ENCODE results near the gene LRRC1.
"Not testable (repeated sequence)": the region's sequence is repeated elsewhere in the genome, so short reads cannot be mapped to it uniquely, and the experiment has no call there.

The LRRC1 gene

DNA sequence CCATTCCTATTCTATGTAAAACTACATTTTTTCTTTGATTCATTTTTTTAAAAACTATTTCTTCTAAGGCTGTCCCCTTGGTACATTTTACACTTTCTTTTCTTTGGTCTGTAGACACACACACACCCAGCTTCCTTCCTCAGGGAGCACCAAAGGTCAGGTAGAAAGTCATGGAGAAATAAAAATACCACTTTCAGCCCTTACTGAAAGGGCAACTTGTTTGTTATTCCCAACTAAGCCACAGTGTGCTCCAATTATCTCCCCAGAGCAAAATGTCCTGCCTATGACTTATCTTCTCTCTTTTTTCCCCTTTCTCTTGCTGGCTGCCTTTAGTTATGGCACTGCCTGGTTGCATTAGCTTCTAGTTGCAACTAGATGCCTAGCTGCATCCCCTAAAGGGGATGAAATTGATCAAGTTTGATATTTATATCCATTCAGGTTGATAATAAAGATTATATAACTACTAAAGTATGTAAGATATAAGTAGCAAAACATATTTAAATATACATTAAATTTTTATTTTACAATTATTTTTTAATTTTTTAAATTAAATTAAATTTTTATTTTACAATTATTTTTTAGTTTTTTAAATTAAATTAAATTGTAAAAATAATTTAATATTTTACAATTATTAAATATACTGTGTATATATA lies 21.6 kb upstream of the LRRC1 start:
- Mint-ChIP-seq H3K9me3 (peaks cover 0 to 8% of the 10 kb centered on the region in 2 donors), H3K27ac (no peak overlapping the region), H3K4me1 (no peaks in the 10 kb centered on the region), H3K27me3 (no peaks in the 10 kb centered on the region), H3K4me3 (no peak overlapping the region)
- no peak for ATAC-seq
- no peak for DNase-seq

DNA sequence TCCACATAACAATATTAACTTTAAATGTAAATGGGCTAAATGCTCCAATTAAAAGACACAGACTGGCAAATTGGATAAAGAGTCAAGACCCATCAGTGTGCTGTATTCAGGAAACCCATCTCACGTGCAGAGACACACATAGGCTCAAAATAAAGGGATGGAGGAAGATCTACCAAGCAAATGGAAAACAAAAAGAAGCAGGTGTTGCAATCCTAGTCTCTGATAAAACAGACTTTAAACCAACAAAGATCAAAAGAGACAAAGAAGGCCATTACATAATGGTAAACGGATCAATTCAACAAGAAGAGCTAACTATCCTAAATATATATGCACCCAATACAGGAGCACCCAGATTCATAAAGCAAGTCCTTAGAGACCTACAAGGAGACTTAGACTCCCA lies 18.7 kb upstream of the LRRC1 start:
- H3K27me3 Mint-ChIP-seq, ATAC-seq, H3K4me3 Mint-ChIP-seq, H3K4me1 Mint-ChIP-seq, DNase-seq, H3K27ac Mint-ChIP-seq, H3K9me3 Mint-ChIP-seq: not testable (repeated sequence)

DNA sequence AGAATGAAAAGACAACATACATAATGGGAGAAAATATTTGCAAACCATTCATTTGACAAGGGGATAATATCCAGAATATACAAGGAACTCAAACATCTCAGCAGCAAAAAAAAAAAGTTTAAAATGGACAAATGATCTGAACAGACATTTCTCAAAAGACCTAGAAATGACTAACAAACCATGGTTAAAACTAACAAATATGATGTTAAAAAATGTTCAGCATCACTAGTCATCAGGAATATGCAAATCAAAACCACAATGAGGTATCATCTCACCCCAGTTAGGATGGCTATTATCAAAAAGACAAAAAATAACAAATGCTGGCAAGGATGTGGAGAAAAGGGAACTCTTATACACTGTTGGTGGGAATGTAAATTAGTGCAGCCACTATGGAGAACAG lies 9.8 kb upstream of the LRRC1 start:
- not testable (repeated sequence) for DNase-seq, ATAC-seq, H3K4me3 Mint-ChIP-seq, H3K27ac Mint-ChIP-seq, H3K4me1 Mint-ChIP-seq
- Mint-ChIP-seq H3K27me3 (peaks cover 17% of the 10 kb centered on the region), H3K9me3 (peaks cover 13 to 14% of the 10 kb centered on the region in 2 donors)

DNA sequence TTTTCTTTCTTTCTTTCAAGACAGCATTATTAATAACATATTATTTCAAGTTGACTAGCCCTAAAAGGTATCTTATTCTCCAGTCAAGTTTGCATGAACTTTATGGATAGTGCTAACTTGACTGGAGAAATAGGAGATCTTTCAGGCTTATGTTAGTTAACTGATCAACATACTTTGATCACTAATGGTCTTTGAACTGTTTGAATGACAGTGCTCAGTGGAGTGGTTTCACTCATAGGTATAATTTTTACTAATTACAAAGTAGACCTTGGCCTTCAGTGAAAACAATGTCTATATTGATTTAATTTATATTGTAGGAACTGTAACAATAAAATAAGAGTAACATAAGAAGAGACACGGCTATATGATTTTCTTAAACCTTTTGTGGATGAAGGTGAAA lies 8.0 kb upstream of the LRRC1 start:
- peaks cover 13 to 14% of the 10 kb centered on the region in 2 donors for H3K9me3 Mint-ChIP-seq
- H3K27me3 Mint-ChIP-seq, result peaks cover 16% of the 10 kb centered on the region
- no peak for DNase-seq

DNA sequence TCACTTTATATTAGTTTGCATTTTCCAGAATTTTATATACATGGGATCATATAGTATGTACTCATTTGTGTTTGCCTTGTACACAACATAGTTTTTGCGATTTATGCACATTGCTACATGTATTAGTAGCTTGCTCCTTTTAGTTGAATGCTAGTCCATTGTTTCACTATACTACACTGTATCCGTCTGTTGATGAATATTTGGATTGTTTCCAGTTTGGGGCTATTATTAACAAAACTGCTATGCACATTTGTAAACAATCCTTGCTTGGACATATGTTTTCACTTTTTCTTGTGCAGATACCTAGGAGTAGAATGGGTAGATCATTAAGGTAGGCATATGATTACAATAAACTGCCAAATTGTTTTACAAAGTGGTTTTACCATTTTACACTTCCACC lies 3.9 kb upstream of the LRRC1 start:
- Mint-ChIP-seq H3K27me3 (peaks cover 35% of the 10 kb centered on the region), H3K4me3 (no peak overlapping the region), H3K9me3 (peaks cover 3 to 7% of the 10 kb centered on the region in 2 donors), H3K4me1 (peaks cover 23% of the 10 kb centered on the region), H3K27ac (no peak overlapping the region)
- DNase-seq, result no peak
- ATAC-seq, result no peak

More for the DNA sequence above, 8.0 kb upstream of the LRRC1 start:
- ATAC-seq, result no peak
- H3K4me1 Mint-ChIP-seq, result no peaks in the 10 kb centered on the region
- H3K27ac Mint-ChIP-seq, result no peak overlapping the region
- H3K4me3 Mint-ChIP-seq, result no peak overlapping the region

DNA sequence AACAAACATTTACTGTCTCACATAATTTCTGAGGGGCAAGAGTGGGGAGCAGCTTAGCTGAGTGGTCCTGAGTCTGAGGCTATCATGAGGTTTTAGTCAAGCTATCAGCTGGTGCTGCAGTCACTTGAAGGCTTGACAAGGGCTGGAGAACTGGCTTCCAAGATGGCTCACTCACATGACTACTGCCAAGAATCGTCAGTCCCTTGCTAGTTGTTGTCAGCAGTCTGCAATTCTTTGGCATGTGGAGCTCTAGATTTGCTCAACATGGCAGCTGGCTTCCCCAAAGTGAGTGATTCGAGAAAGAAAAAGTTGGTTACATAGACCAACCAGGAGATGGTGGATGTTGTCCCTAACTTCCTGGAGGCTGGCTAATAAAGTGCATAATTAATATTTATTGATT lies 2.8 kb upstream of the LRRC1 start:
- H3K4me3 Mint-ChIP-seq, result no peak overlapping the region
- DNase-seq (no peak), ATAC-seq (no peak)
- peaks cover 3 to 7% of the 10 kb centered on the region in 2 donors for H3K9me3 Mint-ChIP-seq
- H3K4me1 Mint-ChIP-seq, result peaks cover 34% of the 10 kb centered on the region
- H3K27me3 Mint-ChIP-seq, result peaks cover 46% of the 10 kb centered on the region
- no peak overlapping the region for H3K27ac Mint-ChIP-seq

DNA sequence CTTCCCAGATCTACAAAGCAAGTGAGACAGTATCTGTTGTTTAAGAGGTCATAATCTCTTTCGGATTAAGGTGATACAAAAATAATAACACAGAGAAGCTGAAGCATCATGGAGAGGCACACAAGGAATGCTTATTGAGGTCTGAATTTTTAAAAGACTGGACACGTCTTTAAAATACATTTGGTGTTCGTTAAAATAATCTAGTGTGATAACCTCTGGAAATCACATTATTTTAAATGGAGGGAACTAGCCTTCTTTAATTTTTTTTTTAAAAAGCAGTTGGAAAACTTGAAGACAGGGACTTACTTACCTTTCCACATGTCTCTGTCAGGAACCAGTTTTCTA lies 1.9 kb upstream of the LRRC1 start:
- DNase-seq, result no peak
- H3K27ac Mint-ChIP-seq, result peak overlapping the region in 1 of 2 donors; percentile 54
- peaks cover 3 to 7% of the 10 kb centered on the region in 2 donors for H3K9me3 Mint-ChIP-seq
- peak overlapping the region; percentile 87 to 96 for H3K4me3 Mint-ChIP-seq
- H3K27me3 Mint-ChIP-seq, result peaks cover 53% of the 10 kb centered on the region
- H3K4me1 Mint-ChIP-seq, result peaks cover 35% of the 10 kb centered on the region
- ATAC-seq, result no peak

DNA sequence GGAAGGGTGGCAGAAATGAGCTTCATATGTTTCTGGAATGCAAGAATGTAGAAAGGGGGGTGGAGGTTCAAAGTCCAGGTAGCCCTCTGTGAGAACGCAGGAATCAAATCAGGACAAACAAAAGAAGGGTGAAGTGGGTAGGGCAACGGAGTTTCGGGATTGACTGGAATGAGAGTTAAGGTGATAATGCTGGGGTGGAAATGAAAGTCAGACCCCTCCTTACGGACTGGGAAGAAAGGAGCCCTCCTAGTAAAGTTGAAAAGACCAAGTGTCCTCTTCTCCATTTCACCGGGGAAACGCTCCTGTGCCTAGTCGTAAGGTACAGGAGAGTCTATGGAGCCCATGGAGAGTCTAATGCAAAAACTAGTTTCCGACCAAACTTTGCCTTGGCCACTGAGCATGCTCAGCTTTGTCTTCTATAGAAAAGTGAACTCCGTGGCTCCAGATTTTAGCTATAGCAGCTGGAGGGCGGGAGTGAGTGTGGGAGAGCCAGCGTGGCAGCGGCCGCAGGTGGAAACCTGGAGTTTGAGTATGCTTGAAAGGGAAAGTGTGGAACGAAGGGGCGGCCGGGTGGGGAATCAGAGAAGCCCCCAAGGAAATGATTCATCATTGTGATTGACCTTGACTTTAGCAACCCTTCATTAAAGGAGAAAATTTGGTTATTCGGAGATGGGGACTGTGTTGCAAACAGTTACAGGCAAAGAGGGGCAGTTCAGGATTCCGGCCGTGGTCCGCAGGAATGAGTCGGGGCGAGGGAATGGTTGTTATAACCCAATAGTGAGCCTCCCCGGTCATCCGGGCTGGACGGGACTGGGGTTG lies 1.3 kb upstream of the LRRC1 start:
- peak overlapping the region; percentile 68 to 91 for H3K27ac Mint-ChIP-seq
- peaks cover 3 to 6% of the 10 kb centered on the region in 2 donors for H3K9me3 Mint-ChIP-seq
- ATAC-seq (peak; percentile 35), DNase-seq (peak; percentile 35 to 40)
- H3K4me3 Mint-ChIP-seq, result peak overlapping the region; percentile 87 to 96
- peaks cover 51% of the 10 kb centered on the region for H3K27me3 Mint-ChIP-seq
- H3K4me1 Mint-ChIP-seq, result peaks cover 35% of the 10 kb centered on the region

DNA sequence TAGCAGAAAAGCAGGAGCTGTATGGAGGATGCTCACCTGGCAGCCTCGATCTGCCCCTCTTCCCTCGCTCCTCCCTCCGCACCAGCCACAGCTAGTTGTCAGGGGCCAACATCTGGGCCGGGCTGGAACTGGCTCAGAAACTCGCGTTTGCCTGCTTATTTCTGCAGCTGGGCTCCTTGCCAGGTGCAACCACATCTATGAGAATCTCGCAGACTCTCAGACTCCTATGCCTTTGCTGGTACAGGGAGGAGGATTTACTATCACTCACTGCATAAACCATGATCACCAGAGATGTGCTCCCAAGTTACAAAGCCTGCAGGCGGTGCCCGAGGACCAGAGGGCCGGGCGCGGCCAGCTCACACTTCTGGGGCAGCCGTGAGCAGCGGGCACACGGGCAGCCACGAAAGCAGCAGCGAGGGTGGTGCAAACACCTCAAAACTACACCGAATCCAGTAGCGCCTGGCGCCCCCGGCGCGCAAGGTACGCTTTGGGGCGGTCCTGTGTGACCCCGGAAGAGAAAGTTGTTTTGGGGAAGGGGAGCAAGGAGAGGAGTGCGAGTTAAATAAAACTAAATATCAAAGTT lies 577 bp upstream of the LRRC1 start:
- peaks cover 45% of the 10 kb centered on the region for H3K27me3 Mint-ChIP-seq
- ATAC-seq, result peak; percentile 73
- peak overlapping the region; percentile 91 to 93 for H3K27ac Mint-ChIP-seq
- DNase-seq, result no peak
- H3K4me3 Mint-ChIP-seq, result peak overlapping the region; percentile 87 to 96
- peaks cover 35% of the 10 kb centered on the region for H3K4me1 Mint-ChIP-seq
- H3K9me3 Mint-ChIP-seq, result no peaks in the 10 kb centered on the region

DNA sequence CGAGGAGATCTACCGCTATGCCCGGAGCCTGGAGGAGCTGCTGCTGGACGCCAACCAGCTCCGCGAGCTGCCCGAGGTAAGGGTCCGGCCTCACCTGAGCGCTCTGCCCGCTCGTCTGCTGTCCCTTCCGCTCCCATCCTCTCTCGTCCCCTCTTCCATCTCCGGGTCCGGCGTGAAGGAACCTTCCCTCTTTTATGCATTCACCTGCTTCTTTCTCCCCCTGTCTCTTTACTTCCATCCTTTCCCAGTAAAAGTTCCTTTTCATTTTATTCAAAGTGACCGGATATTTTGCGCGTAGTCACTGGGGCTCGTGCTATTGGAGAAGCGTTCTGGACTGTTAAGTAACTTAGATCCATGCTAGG lies 516 bp downstream of the LRRC1 start:
- Mint-ChIP-seq H3K9me3 (no peaks in the 10 kb centered on the region), H3K27me3 (peaks cover 45% of the 10 kb centered on the region), H3K4me3 (peak overlapping the region; percentile 87 to 96), H3K4me1 (peaks cover 35% of the 10 kb centered on the region), H3K27ac (peak overlapping the region in 1 of 2 donors; percentile 76)
- no peak for ATAC-seq
- peak in 1 of 2 donors; percentile 10 for DNase-seq

DNA sequence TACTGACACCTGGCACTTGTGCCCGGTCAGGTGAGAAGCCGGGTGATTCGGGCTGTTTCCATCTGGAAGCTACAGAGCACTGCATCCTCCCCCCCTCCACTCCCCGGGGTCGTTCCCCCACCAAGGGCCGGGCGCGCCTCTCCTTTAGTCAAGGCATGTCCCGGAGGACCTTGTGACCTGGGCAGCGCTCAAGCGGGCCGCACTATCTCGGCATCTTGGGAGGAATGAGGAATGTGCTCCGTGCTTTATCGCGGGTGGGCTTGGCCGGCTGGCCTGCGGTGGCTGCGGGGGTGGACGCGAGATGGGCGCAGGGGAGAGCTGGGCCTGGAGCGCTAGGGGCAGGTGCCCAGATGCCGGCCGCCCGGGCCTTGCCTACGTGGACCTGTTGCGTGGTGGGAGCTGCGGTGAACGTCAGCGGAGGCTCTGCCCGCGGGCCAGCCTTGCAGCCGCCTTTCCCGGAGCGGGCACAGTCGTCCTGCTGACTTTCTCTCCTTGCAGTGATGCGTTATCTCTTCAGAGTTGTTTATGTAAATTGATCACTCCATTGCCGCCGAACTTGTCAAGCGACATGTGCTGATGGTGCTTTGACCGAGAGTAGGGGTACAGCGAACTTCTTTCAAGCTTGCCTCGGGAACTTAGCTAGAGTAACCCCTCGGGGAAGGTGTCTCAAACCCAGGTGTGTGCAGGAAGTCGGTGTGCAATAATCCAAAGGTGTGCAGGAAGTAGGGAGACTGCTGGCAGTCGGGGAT lies 1.1 kb downstream of the LRRC1 start:
- peak; percentile 4 for ATAC-seq
- peak; percentile 16 to 19 for DNase-seq
- Mint-ChIP-seq H3K4me3 (peak overlapping the region; percentile 87 to 96), H3K9me3 (no peaks in the 10 kb centered on the region), H3K4me1 (peaks cover 35% of the 10 kb centered on the region), H3K27me3 (peaks cover 44% of the 10 kb centered on the region), H3K27ac (peak overlapping the region in 1 of 2 donors; percentile 76)

DNA sequence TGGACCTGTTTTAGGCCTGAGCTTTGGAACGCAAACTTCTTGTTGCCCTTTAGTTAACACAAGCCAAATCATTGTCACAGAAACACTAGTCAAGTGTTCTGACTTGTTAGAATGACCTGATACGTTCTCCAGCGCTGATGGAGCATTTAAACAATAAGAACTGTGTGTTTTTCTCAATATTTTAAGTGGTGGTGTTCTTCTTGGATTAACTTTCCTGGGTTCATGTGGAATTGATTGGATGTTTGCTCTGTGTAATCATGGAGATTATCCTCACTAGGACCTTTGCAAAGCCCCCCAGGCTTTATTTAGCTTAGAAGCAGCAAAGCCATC lies 1.6 kb downstream of the LRRC1 start:
- Mint-ChIP-seq H3K4me3 (peak overlapping the region; percentile 87 to 96), H3K9me3 (no peaks in the 10 kb centered on the region), H3K27me3 (peaks cover 39% of the 10 kb centered on the region), H3K4me1 (peaks cover 35% of the 10 kb centered on the region), H3K27ac (no peak overlapping the region)
- ATAC-seq, result no peak
- no peak for DNase-seq

DNA sequence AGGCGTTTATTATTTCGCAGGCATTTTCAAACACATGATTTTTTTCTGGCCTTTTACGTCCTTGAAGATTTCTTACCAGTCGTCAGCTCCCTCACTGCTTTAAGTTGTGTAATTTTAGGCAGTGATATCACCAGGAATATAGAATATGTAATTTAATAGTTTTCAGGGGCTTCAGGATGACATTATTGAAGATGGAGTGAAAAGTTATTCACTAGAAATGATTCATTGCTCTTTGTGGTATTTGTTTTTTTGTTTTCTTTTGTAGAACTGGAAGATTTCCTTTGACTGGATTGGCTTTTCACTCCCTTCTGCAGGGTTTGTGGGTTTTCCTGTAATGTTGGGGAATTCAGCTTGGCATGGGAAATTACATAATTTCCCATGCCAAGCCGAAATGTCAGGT lies 2.0 kb downstream of the LRRC1 start:
- Mint-ChIP-seq H3K9me3 (no peaks in the 10 kb centered on the region), H3K27ac (no peak overlapping the region), H3K4me1 (peaks cover 35% of the 10 kb centered on the region), H3K4me3 (peak overlapping the region in 1 of 2 donors; percentile 87), H3K27me3 (peaks cover 37% of the 10 kb centered on the region)
- DNase-seq (no peak), ATAC-seq (no peak)

DNA sequence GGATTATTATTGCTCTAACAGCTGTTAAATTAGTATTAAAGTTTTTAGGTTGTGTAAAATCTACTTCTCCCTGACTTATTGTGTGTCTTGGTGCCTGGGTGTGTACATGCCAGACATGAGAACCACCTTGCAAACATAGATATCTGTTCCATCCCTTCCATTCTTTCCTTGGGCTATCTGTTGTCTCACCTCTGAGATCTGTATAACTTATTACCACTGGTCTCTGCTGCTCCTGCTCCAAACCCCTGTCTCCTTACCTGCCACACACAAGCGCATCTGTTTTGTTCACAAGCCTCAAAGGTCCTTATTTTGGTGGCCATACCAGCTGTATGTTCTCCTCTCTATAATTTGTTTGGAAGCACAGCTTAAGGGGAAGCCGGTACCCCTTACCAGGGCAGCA lies 2.5 kb downstream of the LRRC1 start:
- DNase-seq (no peak), ATAC-seq (no peak)
- H3K27me3 Mint-ChIP-seq, result peaks cover 37% of the 10 kb centered on the region
- H3K4me3 Mint-ChIP-seq, result no peak overlapping the region
- no peak overlapping the region for H3K27ac Mint-ChIP-seq
- H3K9me3 Mint-ChIP-seq, result no peaks in the 10 kb centered on the region
- peaks cover 35% of the 10 kb centered on the region for H3K4me1 Mint-ChIP-seq

DNA sequence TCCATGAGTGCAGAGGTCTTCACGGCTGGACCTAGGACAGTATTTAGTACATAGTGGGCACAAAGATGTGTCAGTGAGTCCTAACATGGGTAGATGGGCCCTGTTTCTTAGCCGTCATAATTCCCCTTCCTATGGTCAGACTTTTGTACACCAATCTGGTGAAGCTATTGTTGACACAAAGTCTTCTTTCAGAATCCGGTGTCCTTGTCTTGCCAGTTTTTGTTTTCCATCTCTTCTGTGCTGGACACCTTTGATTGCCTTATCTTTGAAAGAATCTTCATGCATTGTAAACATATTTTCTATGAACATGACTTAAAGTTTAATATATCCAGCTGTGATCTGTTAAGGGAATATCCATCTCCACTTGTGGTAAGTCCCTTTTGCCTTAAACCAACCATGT lies 4.5 kb downstream of the LRRC1 start:
- no peak overlapping the region for H3K27ac Mint-ChIP-seq
- peaks cover 20% of the 10 kb centered on the region for H3K4me1 Mint-ChIP-seq
- no peak for DNase-seq
- H3K27me3 Mint-ChIP-seq, result peaks cover 24% of the 10 kb centered on the region
- no peaks in the 10 kb centered on the region for H3K9me3 Mint-ChIP-seq
- H3K4me3 Mint-ChIP-seq, result no peak overlapping the region
- no peak for ATAC-seq

DNA sequence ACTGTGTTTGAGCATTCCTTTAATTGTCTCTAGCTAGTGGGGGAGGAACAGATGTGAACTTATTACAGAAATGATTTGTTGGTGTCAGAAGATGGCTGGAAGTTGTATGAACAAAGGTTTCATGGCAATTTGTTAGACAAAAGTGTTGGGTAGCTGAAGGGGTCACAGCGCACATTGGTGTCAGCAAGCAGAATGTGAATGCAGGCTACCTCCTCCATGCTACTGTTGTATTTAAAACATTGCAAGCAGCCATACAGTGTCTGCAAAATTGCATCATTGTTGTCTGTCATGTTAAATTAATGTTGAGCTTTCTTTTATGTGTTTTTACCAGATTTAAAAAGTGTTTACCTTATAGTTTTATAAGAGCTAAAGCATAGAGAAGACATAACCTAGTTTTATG lies 6.2 kb downstream of the LRRC1 start:
- ATAC-seq, result no peak
- Mint-ChIP-seq H3K9me3 (no peaks in the 10 kb centered on the region), H3K27me3 (peaks cover 17% of the 10 kb centered on the region), H3K4me1 (peaks cover 18% of the 10 kb centered on the region), H3K27ac (no peak overlapping the region), H3K4me3 (no peak overlapping the region)
- DNase-seq, result no peak

All from stimulated activated naive CD8-positive, alpha-beta T cell treated with anti-CD3 and anti-CD28 coated beads, Interleukin-15, amount 100 ng/mL, for 72 hours (primary cell).